ENCODE measurements around the gene SUGCT.

GRCh38 chr7:40544221-40544723 is 409.5 kb downstream of the SUGCT start:
- no peak for TF ChIP-seq CTCF (IDR thresholded peaks at IDR 0.05; ENCODE audit: low read depth, low read length)
- TF ChIP-seq EZH2phosphoT487 (IDR thresholded peaks at IDR 0.05; ENCODE audit: low read depth) = no peak
